T-helper 17 cell (primary cell): ENCODE measurements around the gene CRYL1. TPM values are rescaled to one million over a fixed set of nuclear protein-coding genes. Genes with fewer than 3 reads are reported as not detected.

Experiments
- ATAC-seq: fragments of 150-1000 bp; cut with Tn5 transposase; 2 replicates; pipeline ENCODE4 v1.10.0; 2021; ENCODE audit warnings: mild to moderate bottlenecking, moderate library complexity
- DNase-seq, 3 donors: peaks; one replicate each; pipeline versions ENCODE4 v3.0.0 to v3.0.0-alpha.2; 2020 to 2021
- H3K9me3 ChIP-seq: one replicate; pipeline ENCODE4 v1.7.0; 2013; ENCODE audit warnings: low read length, mild to moderate bottlenecking; ENCODE audit not compliant: control insufficient read depth, poor library complexity, severe bottlenecking
- H3K27ac Mint-ChIP-seq: one replicate; pipeline ENCODE4 v1.8.0; 2022; ENCODE audit warnings: mild to moderate bottlenecking, moderate library complexity, mixed read lengths
- H3K27me3 Mint-ChIP-seq: one replicate; pipeline ENCODE4 v1.8.0; 2022; ENCODE audit warnings: mixed read lengths
- H3K36me3 Mint-ChIP-seq: one replicate; pipeline ENCODE4 v1.8.0; 2022; ENCODE audit warnings: low read depth, mixed read lengths
- H3K4me1 Mint-ChIP-seq: one replicate; pipeline ENCODE4 v1.8.0; 2022; ENCODE audit warnings: mild to moderate bottlenecking, mixed read lengths
- H3K4me3 Mint-ChIP-seq: one replicate; pipeline ENCODE4 v1.8.0; 2022; ENCODE audit warnings: mild to moderate bottlenecking, moderate library complexity, mixed read lengths
- total RNA-seq, 4 donors: library from RNA in 2 of 4; stranded (reverse) in 2 of 4; gene quantifications; one replicate each; pipeline ENCODE4 v1.2.3 and lab custom pipeline; 2022 to 2026

The CRYL1 gene
- total RNA-seq, 2 donors from 2014 or later, result 17.1 to 18.1 TPM

DNA sequence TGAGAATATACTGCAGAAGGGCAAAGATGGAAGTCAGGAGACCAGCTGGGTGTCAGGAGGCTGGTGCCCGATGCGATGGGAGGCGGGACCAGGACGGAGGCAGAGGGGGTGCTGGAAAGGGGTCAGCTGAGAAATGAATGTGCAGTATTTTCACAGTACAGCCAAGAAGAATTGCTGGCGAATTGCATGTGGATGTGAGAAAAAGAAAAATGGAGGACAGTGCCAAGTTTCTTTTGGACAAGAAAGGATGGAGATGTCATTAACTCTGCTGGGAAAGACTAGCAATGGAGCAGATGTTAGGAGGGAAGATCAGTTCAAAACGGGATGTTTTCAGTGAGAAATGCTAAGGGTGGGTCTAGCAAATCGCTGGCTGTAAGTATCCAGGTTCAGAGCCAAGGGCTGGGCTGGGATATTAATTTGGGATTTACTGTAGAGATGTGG is 7.0 kb downstream of the CRYL1 start:
- DNase-seq (no peak), ATAC-seq (no peak)
- no peaks in the 10 kb centered on the region for H3K9me3 ChIP-seq
- H3K4me3 Mint-ChIP-seq, result no peak overlapping the region
- H3K27ac Mint-ChIP-seq, result no peak overlapping the region
- no peaks in the 10 kb centered on the region for H3K27me3 Mint-ChIP-seq
- H3K36me3 Mint-ChIP-seq, result peaks cover 4% of the 10 kb centered on the region
- H3K4me1 Mint-ChIP-seq, result peaks cover 14% of the 10 kb centered on the region

GRCh38 chr13:20514866-20515265 is 10.8 kb downstream of the CRYL1 start:
- H3K9me3 ChIP-seq, result no peaks in the 10 kb centered on the region
- Mint-ChIP-seq H3K36me3 (peaks cover 7% of the 10 kb centered on the region), H3K4me3 (no peak overlapping the region), H3K27ac (no peak overlapping the region), H3K4me1 (peaks cover 7% of the 10 kb centered on the region), H3K27me3 (no peaks in the 10 kb centered on the region)
- ATAC-seq (no peak), DNase-seq (no peak)

DNA sequence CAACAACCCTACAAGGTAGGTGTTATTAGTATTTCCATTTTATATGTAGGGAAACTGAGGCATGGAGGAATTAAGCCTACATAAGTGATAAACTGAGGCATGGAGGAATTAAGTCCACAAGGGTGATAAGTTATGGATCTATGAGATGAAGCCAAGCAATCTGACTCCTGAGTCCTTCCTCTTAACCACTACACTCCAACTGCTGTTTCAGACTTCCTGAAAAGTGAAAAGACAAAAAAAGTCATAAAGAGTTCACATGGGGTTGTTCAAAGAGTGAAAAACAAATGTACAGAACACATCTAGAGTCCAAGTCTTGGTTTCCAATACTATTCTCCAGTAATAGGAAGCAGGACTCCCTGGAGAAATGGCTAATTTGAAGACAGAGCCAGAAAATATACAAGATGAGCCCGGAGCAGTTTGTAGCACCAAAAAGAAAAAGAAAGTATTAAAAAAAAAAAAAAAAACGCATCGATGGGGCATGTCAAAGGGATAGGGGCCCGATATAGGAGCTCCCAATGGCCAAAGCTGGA is 12.1 kb downstream of the CRYL1 start:
- no peak overlapping the region for H3K27ac Mint-ChIP-seq
- DNase-seq, result no peak
- H3K27me3 Mint-ChIP-seq, result no peaks in the 10 kb centered on the region
- H3K9me3 ChIP-seq, result no peaks in the 10 kb centered on the region
- peaks cover 6% of the 10 kb centered on the region for H3K4me1 Mint-ChIP-seq
- H3K4me3 Mint-ChIP-seq, result no peak overlapping the region
- H3K36me3 Mint-ChIP-seq, result peaks cover 7% of the 10 kb centered on the region
- no peak for ATAC-seq

- Mint-ChIP-seq H3K4me1 (peaks cover 6% of the 10 kb centered on the region), H3K36me3 (peaks cover 7% of the 10 kb centered on the region), H3K4me3 (no peak overlapping the region), H3K27me3 (no peaks in the 10 kb centered on the region), H3K27ac (peak overlapping the region; percentile 37)
- no peak for ATAC-seq
- DNase-seq, result no peak
- no peaks in the 10 kb centered on the region for H3K9me3 ChIP-seq
These were observed 13.5 kb downstream of the CRYL1 start for GRCh38 chr13:20512042-20512683.

GRCh38 chr13:20506696-20507095 is 19.0 kb downstream of the CRYL1 start:
- Mint-ChIP-seq H3K27me3 (no peaks in the 10 kb centered on the region), H3K36me3 (peaks cover 4% of the 10 kb centered on the region), H3K27ac (no peak overlapping the region), H3K4me3 (no peak overlapping the region), H3K4me1 (no peaks in the 10 kb centered on the region)
- no peaks in the 10 kb centered on the region for H3K9me3 ChIP-seq
- DNase-seq (no peak), ATAC-seq (no peak)

DNA sequence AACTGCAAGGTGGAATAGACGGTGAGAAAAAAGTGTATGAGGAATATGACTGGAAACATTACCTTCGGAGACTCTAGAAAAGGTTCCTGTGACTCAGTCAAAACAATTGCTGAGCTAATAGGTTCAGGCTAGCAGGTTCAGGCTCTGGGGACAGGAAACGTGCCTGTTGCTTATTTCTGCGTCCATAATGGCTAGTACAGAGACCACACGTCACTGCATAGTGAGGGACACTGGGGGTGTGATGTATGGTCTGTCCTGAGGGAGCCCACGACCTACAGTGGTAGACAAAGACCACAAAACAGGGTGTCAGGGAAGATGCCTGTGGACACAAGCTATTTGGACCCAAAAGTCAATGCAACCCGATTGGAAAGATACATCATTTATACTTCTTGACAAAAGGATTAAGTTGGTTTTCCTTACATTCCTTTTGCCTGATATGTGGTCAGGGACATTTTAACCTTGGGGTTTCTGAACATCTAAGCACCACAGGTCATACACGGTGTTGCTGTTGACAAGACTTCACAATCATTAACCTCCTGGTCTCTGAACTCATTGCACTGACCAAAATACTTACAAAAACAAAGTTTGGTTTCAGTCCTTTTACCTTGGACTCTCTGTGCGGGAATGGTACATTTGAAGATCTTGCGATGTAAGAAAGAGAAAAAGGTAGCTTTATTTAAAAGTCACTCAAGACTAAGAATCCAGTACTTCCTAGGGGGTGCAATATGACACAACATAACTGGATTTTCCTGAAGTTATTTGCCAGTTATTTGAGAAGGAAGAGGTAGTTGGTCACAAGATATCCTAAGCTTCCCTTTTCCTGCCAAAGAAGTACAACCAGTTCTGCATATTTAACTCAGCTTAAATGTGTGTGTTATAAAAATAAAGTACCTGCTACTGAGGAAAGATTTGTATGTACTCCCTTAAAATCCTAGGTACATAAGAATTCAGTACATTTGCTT is 20.0 kb downstream of the CRYL1 start:
- ATAC-seq, result no peak
- H3K27me3 Mint-ChIP-seq, result no peaks in the 10 kb centered on the region
- H3K27ac Mint-ChIP-seq, result peak overlapping the region; percentile 51
- H3K4me1 Mint-ChIP-seq, result no peaks in the 10 kb centered on the region
- no peak overlapping the region for H3K4me3 Mint-ChIP-seq
- DNase-seq, result no peak
- no peaks in the 10 kb centered on the region for H3K9me3 ChIP-seq
- H3K36me3 Mint-ChIP-seq, result peaks cover 2% of the 10 kb centered on the region

- no peak overlapping the region for H3K4me3 Mint-ChIP-seq
- H3K9me3 ChIP-seq, result no peaks in the 10 kb centered on the region
- H3K36me3 Mint-ChIP-seq, result peaks cover 2% of the 10 kb centered on the region
- no peak for DNase-seq
- no peak for ATAC-seq
- H3K27me3 Mint-ChIP-seq, result no peaks in the 10 kb centered on the region
- no peaks in the 10 kb centered on the region for H3K4me1 Mint-ChIP-seq
- H3K27ac Mint-ChIP-seq, result no peak overlapping the region
These were observed 22.3 kb downstream of the CRYL1 start for GRCh38 chr13:20503088-20504083.

- ATAC-seq (no peak), DNase-seq (no peak)
- no peaks in the 10 kb centered on the region for H3K4me1 Mint-ChIP-seq
- no peaks in the 10 kb centered on the region for H3K27me3 Mint-ChIP-seq
- H3K27ac Mint-ChIP-seq, result no peak overlapping the region
- H3K9me3 ChIP-seq, result no peaks in the 10 kb centered on the region
- no peak overlapping the region for H3K4me3 Mint-ChIP-seq
- peaks cover 2% of the 10 kb centered on the region for H3K36me3 Mint-ChIP-seq
These were observed 24.1 kb downstream of the CRYL1 start for GRCh38 chr13:20501592-20501991.

- no peak for ATAC-seq
- Mint-ChIP-seq H3K27ac (no peak overlapping the region), H3K4me3 (no peak overlapping the region)
These were observed 24.5 kb downstream of the CRYL1 start for GRCh38 chr13:20501120-20501519.

DNA sequence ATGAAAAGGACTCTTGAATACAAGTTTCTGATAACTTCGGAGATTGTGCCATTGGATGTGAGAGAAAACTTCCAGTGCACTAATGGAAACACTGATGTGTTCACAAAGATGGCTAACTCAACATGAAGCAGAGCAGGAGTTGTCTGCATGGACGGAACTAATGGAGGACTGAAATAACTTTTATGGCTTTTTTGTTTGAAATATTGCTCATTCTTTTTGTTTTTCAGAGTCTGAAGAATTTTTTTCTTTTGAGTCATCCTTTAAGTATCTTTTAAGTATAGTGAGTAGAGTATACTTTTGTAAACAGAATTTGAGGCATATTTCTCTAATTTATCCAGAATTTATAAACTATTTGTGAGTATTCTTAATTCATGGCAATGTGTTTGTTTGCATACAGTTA is 25.7 kb downstream of the CRYL1 start:
- H3K27ac Mint-ChIP-seq, result no peak overlapping the region
- peaks cover 2% of the 10 kb centered on the region for H3K36me3 Mint-ChIP-seq
- H3K27me3 Mint-ChIP-seq, result no peaks in the 10 kb centered on the region
- no peak for DNase-seq
- H3K4me1 Mint-ChIP-seq, result peaks cover 1% of the 10 kb centered on the region
- ATAC-seq, result no peak
- no peak overlapping the region for H3K4me3 Mint-ChIP-seq
- H3K9me3 ChIP-seq, result no peaks in the 10 kb centered on the region

More at GRCh38 chr13:20501120-20501519, 24.5 kb downstream of the CRYL1 start:
- Mint-ChIP-seq H3K27me3 (no peaks in the 10 kb centered on the region), H3K36me3 (peaks cover 2% of the 10 kb centered on the region), H3K4me1 (no peaks in the 10 kb centered on the region)
- no peak for DNase-seq
- H3K9me3 ChIP-seq, result no peaks in the 10 kb centered on the region

DNA sequence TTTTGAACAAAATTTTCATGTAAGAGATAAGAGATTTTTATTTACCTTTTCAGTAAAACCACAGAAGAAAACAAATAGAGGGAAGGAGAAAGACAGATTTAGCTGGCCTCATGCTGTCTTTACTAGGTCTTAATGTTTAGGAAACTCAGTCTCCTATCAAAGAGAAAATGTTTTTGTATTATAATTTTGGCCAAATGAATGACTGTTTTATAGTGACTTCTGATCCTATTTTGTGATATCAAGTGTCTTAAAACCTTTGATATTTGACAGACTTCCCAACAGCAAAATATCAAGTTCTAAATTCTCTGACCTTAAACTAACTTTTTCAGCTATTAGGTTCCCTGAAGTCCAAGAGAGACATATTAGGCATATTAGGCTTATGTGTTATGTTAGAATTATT is 27.0 kb downstream of the CRYL1 start:
- no peak overlapping the region for H3K4me3 Mint-ChIP-seq
- peaks cover 2% of the 10 kb centered on the region for H3K4me1 Mint-ChIP-seq
- ATAC-seq, result no peak
- H3K27me3 Mint-ChIP-seq, result no peaks in the 10 kb centered on the region
- H3K27ac Mint-ChIP-seq, result no peak overlapping the region
- DNase-seq, result no peak
- no peaks in the 10 kb centered on the region for H3K9me3 ChIP-seq
- H3K36me3 Mint-ChIP-seq, result peaks cover 2% of the 10 kb centered on the region

GRCh38 chr13:20498129-20498528 is 27.5 kb downstream of the CRYL1 start:
- no peaks in the 10 kb centered on the region for H3K9me3 ChIP-seq
- ATAC-seq (no peak), DNase-seq (no peak)
- peaks cover 2% of the 10 kb centered on the region for H3K4me1 Mint-ChIP-seq
- no peaks in the 10 kb centered on the region for H3K27me3 Mint-ChIP-seq
- H3K4me3 Mint-ChIP-seq, result no peak overlapping the region
- peaks cover 2% of the 10 kb centered on the region for H3K36me3 Mint-ChIP-seq
- H3K27ac Mint-ChIP-seq, result no peak overlapping the region
